ENCODE measurements around the gene WEE2.

WEE2 gene

GRCh38 chr7:141697211-141697871, 10.8 kb upstream of the WEE2 start:
- no peaks in the 10 kb centered on the region for H3K36me3 ChIP-seq (ENCODE audit: control insufficient read depth, low read length)
- no peaks in the 10 kb centered on the region; the same call in 1 of the 2 replicates for H3F3A ChIP-seq (ENCODE audit: control insufficient read depth, insufficient read depth)
- H3K79me2 ChIP-seq (ENCODE audit: control insufficient read depth, low read length): no peaks in the 10 kb centered on the region
- no peaks in the 10 kb centered on the region for H3K9me2 ChIP-seq (replicated peaks; ENCODE audit: control insufficient read depth, low read length)
- peaks cover 35% of the 10 kb centered on the region for H3K27me3 ChIP-seq (ENCODE audit: control insufficient read depth, low read length)
- TF ChIP-seq CTCF (IDR thresholded peaks at IDR 0.05; ENCODE audit: low read depth, low read length, poor library complexity, severe bottlenecking) (no peak), EZH2phosphoT487 (IDR thresholded peaks at IDR 0.05; ENCODE audit: borderline replicate concordance, low read length) (no peak)
- H4K20me1 ChIP-seq (ENCODE audit: control insufficient read depth, insufficient read depth, low read depth, low read length): no peaks in the 10 kb centered on the region
- H3K4me3 ChIP-seq (ENCODE audit: low read length): no peak overlapping the region
- no peak overlapping the region for H3K27ac ChIP-seq (ENCODE audit: low read depth, low read length)
- H3K4me2 ChIP-seq (ENCODE audit: low read length): no peak overlapping the region
- no peaks in the 10 kb centered on the region for H3K9me3 ChIP-seq (ENCODE audit: control insufficient read depth, insufficient read depth, low read length)
- peaks cover 39% of the 10 kb centered on the region for H3K4me1 ChIP-seq (ENCODE audit: control insufficient read depth, low read length)

GRCh38 chr7:141698247-141699015, 9.7 kb upstream of the WEE2 start:
- Histone ChIP-seq H3K9me2 (replicated peaks; ENCODE audit: control insufficient read depth, low read length) (no peaks in the 10 kb centered on the region), H3K79me2 (ENCODE audit: control insufficient read depth, low read length) (no peaks in the 10 kb centered on the region), H3K4me3 (ENCODE audit: low read length) (peak overlapping the region; percentile 31), H3K4me1 (ENCODE audit: control insufficient read depth, low read length) (peaks cover 43% of the 10 kb centered on the region), H3K27ac (ENCODE audit: low read depth, low read length) (no peak overlapping the region), H4K20me1 (ENCODE audit: control insufficient read depth, insufficient read depth, low read depth, low read length) (no peaks in the 10 kb centered on the region), H3K9me3 (ENCODE audit: control insufficient read depth, insufficient read depth, low read length) (no peaks in the 10 kb centered on the region), H3K4me2 (ENCODE audit: low read length) (peak overlapping the region; percentile 62), H3F3A (ENCODE audit: control insufficient read depth, insufficient read depth) (peaks cover 4% of the 10 kb centered on the region; the same call in 1 of the 2 replicates), H3K36me3 (ENCODE audit: control insufficient read depth, low read length) (no peaks in the 10 kb centered on the region), H3K27me3 (ENCODE audit: control insufficient read depth, low read length) (peaks cover 43% of the 10 kb centered on the region)
- no peak for TF ChIP-seq EZH2phosphoT487 (IDR thresholded peaks at IDR 0.05; ENCODE audit: borderline replicate concordance, low read length)
- no peak for TF ChIP-seq CTCF (IDR thresholded peaks at IDR 0.05; ENCODE audit: low read depth, low read length, poor library complexity, severe bottlenecking)

GRCh38 chr7:141699860-141700259, 8.3 kb upstream of the WEE2 start:
- Histone ChIP-seq H3K9me3 (ENCODE audit: control insufficient read depth, insufficient read depth, low read length) (no peaks in the 10 kb centered on the region), H3K9me2 (replicated peaks; ENCODE audit: control insufficient read depth, low read length) (no peaks in the 10 kb centered on the region), H3F3A (ENCODE audit: control insufficient read depth, insufficient read depth) (peaks cover 4% of the 10 kb centered on the region; the same call in 1 of the 2 replicates), H3K79me2 (ENCODE audit: control insufficient read depth, low read length) (no peaks in the 10 kb centered on the region), H4K20me1 (ENCODE audit: control insufficient read depth, insufficient read depth, low read depth, low read length) (no peaks in the 10 kb centered on the region), H3K4me3 (ENCODE audit: low read length) (no peak overlapping the region), H3K36me3 (ENCODE audit: control insufficient read depth, low read length) (no peaks in the 10 kb centered on the region), H3K4me1 (ENCODE audit: control insufficient read depth, low read length) (peaks cover 43% of the 10 kb centered on the region), H3K4me2 (ENCODE audit: low read length) (0 out of 2 replicates have a peak overlapping the region, but pooled peaks have one; percentile 6), H3K27me3 (ENCODE audit: control insufficient read depth, low read length) (peaks cover 53% of the 10 kb centered on the region), H3K27ac (ENCODE audit: low read depth, low read length) (no peak overlapping the region)
- TF ChIP-seq CTCF (IDR thresholded peaks at IDR 0.05; ENCODE audit: low read depth, low read length, poor library complexity, severe bottlenecking) (no peak), EZH2phosphoT487 (IDR thresholded peaks at IDR 0.05; ENCODE audit: borderline replicate concordance, low read length) (no peak)
